Gastrocnemius medialis (tissue), 4 donors: Measurements from ENCODE around the gene CRCP.

Experiments
- CTCF ChIP-seq, 5 experiments: fragments of 450-650 bp in 3 of 5; fragments of 200-600 bp in 2 of 5; sonication (generic) in 2 of 5; IDR thresholded peaks in 4 of 5; conservative IDR thresholded peaks in 1 of 5; 1 replicate in 4 of 5; 2 replicates in 1 of 5; pipeline ENCODE4 v1.5.1; 2016 to 2019; ENCODE audit warnings: antibody characterized with exemption in 5 of 5, mild to moderate bottlenecking in 3 of 5, moderate library complexity in 3 of 5
- POLR2A ChIP-seq, 2 donors: fragments of 450-650 bp; IDR thresholded peaks; one replicate each; pipeline ENCODE4 v1.6.1; 2017; ENCODE audit warnings: antibody characterized with exemption in 2 of 2, mild to moderate bottlenecking in 2 of 2, moderate library complexity in 2 of 2

GRCh38 chr7:66193146-66193725 is 78.6 kb downstream of the CRCP start:
- TF ChIP-seq CTCF (IDR thresholded peaks at IDR 0.05 in 4 of 5, conservative IDR thresholded peaks at IDR 0.05 in 1 of 5) (no peak), POLR2A (IDR thresholded peaks at IDR 0.05) (no peak)
